GM18508 (cell line): ENCODE data around the gene MMADHC.

Source experiments
- ATAC-seq: cut with Tn5 transposase; IDR thresholded peaks from one replicate; pipeline ENCODE4 v1.9.1; 2021; ENCODE audit warnings: moderate number of reproducible peaks; ENCODE audit not compliant: insufficient read depth, unreplicated experiment

MMADHC gene

DNA sequence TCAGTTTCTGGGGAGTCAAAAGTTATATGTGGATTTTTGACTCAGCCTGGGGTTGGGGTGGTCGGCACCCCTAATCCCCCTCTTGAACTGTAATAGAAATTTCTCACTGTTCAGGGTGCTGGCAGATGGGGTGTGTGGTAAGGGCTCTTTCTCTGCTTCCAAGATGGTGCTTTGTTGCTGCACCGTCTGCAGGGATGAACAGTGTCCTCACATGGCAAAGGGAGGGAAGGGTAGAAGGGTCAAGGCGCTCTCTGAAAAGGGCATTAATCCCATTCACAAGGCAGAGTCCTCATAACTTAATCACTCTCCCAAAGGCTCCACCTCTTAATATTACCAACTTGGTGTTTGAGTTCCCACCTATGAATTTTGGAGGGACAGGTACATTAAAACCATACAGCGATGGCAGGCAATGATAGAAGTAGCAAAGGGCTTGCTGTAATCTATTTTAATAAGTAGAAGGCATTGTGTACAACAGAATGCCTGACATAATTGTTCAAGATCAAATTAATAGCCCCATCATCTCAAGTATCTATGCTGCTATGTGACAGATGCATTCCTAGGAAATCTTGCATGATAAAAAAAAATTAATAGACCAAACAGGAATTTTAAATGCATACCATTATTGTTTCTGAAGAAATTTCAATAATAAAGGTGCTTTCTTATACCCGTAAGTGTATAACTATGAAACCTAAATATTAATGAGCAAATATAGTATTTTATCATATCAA, 28.1 kb downstream of the MMADHC start:
- no peak for ATAC-seq

DNA sequence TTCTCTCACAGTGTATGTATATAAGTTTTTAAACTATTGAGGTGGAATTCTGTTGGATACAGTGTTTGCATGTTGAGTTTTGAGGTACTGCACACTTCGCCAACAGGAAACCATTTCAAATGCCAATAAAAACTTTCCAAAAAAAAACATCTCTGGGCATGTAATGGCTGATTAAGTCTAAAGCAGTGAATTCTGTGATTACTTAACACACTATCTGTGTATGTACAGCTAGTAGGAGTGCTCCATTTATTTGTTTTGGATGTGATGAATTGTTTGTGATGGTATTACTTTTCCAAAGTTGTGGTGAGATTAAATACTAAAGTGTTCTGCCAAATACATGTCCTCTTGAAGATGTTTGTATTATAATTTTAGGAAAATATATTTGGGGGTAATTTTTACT, 31.1 kb downstream of the MMADHC start:
- no peak for ATAC-seq

DNA sequence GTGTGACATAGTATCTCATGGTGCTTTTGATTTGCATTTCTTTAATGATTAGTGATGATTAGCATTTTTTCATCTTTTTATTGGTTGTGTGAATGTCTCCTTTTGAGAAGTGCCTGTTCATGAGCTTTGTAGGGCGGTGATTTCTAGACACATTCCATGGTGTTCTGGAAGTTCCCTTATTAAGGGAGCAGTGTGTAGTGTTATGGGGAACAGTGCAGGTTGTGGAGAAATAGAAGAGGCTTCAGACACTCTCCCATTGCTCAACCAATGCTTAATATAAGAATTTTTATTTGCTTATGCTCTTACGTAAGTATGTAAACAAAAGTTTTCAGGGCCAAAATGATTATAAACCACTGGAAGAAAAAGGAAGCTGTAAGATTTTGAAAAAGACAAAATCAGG, 34.7 kb downstream of the MMADHC start:
- no peak for ATAC-seq

DNA sequence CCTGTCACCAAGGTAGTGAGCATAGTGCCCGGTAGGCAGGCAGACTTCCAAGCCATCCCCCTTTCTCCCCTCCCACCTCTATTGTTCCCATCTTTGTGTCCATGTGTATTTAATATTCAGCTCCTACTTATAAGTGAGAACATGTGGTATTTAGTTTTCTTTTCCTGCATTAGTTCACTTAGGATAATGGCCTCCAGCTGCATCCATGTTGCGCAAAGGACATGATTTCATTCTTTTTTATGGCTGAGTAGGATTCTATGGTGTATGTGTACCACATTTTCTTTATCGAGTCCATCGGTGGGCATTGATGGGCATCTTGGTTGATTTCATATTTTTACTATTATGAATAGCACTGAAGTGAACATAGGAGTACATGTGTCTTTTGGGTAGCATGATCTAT, 35.3 kb downstream of the MMADHC start:
- no peak for ATAC-seq

DNA sequence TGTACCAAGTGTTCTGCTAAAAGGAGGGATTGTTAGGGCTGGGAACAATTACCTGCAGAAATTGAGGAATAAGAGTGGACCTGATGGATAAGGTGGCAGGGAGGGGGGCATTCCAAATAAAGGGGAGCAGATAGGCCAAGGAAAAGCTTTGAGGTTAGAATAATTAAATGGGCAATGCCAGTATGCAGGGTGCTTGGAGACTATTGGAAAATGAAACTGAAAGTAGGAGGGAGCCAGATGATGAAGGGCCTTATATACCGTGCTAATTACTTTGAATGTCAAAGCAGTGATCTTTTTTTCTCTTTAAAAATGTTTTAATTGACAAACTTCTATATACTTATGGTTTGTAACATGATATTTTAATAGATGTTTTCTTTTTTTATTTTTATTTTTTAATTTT, 42.9 kb downstream of the MMADHC start:
- ATAC-seq, result no peak

DNA sequence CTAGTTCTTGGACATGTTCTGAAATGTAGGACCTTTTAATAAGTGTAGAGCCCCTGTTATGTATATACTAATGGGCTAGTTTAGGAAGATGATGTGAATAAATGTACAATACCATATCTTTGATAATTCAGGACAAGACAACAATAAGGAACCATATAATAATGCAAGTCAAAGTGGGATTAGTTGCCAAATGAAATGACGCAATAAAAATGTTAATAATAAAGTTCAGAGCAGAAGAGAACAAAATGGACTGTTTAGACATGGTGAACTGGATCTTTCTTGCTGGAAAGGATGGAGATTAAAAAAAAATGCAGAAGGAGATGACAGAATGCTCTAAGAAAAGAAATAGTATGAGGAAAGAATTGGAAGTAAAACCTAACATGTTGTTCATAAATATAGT, 43.7 kb downstream of the MMADHC start:
- no peak for ATAC-seq

DNA sequence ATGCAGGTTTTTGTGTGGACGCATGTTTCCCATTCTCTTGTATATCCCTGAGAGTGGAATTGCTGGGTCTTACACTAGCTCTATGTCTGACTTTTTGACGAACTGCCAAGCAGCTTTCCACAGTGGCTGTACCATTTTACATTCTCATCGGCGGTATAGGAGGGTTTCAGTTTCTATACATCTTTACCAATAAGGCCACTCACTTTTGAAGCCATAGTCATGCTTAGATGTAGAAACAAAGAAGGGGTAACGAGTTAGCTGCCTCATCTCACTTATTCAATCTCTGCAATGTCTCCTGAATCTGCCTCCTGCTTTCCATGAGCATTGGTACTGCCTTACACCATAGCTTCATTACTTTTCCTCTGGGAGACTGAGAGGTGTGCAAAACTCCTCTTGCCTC, 47.4 kb downstream of the MMADHC start:
- ATAC-seq, result no peak

DNA sequence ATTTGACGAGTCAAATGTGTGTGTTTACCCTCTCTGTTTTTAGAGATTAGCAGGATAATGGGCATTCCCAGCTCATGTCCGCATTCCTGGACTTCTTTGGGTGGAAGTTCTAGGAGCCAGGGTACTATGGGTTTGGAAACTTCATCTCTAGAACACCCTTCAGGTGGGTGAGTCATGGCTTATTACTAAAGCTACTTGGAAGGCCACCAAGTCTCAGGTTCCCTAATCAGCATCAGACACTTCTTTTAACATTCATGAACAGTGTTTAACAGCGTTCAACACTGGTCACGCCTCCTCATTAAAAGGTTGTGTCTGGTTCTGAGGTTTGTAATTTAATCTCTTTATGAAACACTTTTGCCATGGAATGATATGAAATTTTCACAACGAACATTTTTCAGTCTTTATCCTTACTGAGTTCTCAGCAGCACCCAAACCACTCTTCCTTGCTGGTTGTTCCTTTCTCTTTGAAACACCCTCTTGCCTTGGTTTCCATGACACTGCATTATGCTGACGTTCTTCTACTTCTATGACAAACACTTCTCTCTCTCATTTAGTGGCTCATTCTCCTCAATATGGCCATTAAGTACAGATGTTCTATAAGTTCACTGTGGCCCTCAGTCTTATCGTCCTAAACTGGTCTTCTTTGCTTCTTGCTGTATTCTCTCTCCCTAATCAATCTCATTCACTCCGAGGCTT, 49.3 kb downstream of the MMADHC start:
- ATAC-seq, result no peak

DNA sequence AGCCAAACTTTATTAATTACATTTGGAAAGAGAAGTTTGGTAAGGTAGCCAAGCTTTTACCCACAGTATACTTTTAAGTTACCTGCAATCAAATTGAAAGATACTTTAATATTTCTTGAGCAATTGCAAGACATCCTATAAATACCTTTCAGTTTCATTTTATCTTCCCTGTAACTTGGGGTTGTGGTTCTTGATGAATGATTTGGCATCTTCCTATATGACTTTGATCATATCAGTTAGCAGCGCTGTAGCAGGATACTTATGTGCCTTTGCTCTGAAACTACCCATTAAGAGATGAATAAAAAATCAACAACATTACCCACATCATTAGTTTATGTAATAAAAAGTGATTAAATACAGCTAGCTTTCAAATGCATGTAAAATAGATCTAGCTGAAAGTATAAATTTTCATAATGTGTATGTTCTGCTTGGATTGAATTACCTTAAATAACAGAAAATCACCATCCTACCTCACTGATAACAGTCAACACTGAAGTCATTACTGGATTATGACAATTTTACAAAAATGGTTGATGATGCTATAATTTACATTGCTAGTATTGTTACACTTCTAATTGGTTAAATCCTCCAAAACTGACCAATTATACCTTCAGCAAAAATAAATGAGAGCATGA, 50.4 kb downstream of the MMADHC start:
- no peak for ATAC-seq

DNA sequence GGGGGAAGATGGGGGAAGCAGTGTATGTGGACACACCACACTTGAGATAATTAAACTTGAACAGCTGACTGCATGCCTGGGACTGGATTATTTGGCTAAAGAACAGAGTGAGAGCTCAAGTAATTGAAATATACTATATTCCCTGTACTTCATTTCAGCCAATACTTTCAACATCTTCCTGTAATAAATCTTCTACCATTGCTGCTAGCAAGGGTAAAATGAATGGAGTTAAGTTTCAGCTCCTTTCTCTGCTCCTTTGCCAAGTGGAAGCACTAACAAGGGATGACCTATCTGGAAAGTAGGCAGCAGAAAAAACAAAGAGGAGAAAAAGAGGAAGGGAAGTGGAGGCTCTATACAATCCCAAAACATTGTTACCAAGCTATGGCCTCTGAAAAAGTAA, 50.9 kb downstream of the MMADHC start:
- ATAC-seq, result no peak

DNA sequence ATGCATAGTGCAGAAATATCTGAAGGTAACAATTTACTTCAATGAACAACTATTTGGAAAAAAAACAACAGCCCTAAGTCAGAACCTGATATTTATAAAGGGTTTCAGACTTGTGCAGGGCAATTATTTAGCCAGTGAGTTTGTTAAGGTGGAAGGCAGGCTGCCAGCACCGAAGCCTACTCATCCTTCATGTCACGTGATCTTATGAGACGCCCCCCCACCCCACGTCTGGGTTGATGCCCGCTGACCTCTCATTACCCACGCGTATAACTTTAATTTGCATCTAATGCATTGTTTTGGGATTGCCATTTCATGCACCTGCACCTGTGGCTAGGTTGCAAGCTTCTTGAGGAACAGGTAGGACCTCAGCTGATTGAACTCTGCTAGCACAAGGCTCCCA, 52.9 kb downstream of the MMADHC start:
- ATAC-seq, result no peak

DNA sequence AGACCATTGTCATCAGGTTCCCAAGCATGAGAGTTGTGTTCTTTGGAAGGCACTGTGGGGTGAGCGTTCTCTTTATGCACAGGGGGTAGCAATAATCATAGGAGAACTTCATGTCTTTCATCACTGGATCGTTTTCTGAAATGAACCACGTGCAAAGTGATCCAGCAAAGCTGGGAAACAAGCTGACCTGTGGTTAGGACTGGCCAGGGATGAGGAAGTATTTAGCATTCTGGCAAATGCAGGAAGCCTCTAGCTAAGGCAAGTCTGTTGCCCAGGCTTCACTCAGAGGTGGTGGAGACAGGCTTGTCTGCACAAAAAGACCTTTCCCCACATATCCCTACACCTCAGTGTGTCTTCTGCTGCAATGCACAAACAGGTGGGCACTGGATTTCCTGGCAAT, 58.6 kb downstream of the MMADHC start:
- ATAC-seq, result no peak

DNA sequence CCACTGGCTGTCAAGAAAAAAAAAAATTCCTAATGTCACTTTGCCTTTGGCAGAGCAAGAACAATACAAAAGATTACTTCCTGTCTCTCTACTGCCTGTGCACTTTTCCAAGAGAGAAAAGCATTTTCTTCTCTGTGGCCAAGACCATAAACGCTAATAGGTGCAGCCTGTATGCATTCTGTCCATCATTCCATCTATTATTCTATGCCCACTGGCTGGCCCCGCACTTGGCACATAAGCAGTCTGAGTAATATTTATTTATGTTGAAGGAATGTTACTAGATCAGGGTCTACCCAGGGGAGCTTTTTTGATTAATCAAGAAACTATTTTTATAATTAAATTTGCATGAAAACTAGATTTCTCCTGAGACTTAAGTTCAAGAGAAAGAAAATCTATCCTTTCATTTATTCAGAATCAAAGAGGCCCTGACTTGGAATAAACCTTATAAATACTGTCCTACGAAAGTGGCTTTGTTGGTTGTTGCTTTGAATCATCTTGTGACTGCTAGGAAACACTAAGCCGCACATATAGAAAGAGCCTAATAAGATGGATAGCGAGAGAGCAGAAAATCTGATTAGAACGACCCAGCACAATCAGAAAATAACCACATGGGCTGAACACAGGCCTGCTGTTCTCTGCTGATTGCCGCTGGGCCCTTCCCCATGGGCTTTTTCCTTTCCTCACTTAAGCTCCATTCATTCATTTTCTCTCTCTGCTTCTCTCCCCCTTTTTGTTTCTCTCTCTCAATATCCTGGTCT, 59.4 kb downstream of the MMADHC start:
- no peak for ATAC-seq

DNA sequence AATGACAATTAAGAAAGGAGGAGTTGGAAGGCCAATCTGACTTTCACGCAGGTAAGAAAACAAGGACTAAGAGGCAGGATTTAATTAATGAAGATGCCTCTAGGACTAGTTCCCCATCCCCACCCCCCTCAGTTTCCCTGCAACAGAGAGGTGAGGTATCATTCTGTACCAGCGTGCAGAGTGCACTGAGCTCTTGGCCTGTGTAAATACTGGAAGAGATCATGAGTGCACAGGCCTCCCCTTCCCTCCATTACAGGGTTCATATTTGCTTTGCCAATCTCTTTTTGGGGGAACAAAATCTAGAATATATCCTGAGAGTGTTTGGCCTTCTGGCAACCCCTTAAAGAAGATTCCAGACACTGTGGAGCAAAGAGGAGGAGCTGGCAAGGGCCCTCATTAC, 60.9 kb downstream of the MMADHC start:
- no peak for ATAC-seq

DNA sequence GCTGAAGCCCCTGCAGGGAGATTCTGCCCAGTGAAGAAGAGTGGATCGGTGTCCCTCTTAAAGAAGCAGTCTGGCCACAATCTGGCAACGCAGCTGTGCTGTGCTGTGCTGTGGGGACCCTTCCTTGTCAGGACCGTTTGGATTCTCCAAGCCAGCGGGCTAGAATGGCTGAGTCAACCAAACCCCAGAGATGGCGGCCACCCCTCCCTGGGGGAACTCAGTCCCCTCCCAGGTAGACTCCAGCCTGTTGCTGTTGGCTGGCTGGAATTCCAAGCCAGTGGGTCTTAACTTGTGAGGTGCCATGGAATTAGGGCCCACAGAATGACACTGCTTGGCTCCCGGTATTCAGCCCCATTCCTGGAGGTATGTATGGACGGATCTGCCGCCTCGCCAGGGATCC, 62.3 kb downstream of the MMADHC start:
- ATAC-seq, result no peak
